ENCODE data around the gene ARCN1.
"Not testable (repeated sequence)": the region's sequence is repeated elsewhere in the genome, so short reads cannot be mapped to it uniquely, and the experiment has no call there.

Gene ARCN1

GRCh38 chr11:118607401-118608359, 35.5 kb downstream of the ARCN1 start, which contains the start of gene PHLDB1:
Gene PHLDB1, plus strand, starts transcription at chr11:118607615. Its CDS starts 6,222 bp downstream, at chr11:118613837.
- DNase-seq = no peak

- no peak for DNase-seq
Measured at GRCh38 chr11:118608360-118609227, 36.4 kb downstream of the ARCN1 start.

DNA sequence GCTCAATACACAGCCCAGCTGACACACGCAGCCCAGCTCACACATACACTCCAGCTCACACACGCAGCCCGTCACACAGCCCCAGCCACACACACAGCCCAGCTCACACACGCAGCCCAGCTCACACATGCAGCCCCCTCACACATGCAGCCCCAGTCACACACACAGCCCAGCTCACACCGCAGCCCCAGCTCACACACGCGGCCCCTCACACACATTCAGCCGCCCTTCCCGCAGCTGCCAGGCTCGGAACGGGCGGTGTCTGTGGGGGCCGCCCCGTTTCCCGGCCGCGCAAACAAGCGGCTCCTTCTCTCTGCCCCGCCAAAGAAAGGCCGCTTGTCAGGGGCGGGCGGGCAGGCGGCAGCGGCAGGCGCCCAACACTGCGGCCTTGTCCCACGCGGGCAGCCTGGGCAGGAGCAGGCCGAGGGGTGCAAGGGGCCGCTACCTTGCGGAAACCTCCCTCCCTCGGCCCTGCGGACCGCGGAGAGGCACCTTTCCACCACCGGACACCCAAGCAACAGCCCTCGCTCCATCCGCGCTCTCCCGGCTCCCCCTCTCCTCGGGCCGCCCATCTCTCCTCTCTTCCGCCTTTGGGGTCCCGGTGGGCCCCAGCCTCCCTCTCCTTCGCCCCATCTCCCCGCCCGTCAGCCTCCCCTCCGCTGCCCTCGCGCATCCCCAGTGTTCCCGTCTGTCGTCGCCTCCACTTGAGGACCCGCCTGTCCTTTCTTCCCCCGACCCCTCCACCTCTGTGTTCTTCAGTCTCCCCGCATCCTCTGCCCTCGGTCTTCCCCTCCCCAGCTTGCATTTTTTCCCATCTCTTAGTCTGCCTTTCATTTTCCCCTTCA, 37.4 kb downstream of the ARCN1 start:
- no peak for DNase-seq

- DNase-seq = no peak
Measured at GRCh38 chr11:118610225-118610772, 38.1 kb downstream of the ARCN1 start.

GRCh38 chr11:118610773-118611432, 38.7 kb downstream of the ARCN1 start:
- no peak for DNase-seq

DNA sequence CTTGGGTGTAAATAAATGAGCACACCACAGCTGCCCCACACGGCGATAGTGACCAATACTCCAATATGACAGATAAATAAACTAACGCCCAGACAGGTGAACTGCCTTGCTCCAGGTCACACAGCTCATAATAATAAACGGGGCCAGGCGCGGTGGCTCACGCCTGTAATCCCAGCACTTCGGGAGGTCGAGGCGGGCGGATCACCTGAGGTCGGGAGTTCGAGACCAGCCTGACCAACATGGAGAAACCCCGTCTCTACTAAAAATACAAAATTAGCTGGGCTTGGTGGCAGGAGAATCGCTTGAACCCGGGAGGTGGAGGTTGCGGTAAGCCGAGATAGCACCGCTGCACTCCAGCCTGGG, 39.2 kb downstream of the ARCN1 start:
- not testable (repeated sequence) for DNase-seq

DNA sequence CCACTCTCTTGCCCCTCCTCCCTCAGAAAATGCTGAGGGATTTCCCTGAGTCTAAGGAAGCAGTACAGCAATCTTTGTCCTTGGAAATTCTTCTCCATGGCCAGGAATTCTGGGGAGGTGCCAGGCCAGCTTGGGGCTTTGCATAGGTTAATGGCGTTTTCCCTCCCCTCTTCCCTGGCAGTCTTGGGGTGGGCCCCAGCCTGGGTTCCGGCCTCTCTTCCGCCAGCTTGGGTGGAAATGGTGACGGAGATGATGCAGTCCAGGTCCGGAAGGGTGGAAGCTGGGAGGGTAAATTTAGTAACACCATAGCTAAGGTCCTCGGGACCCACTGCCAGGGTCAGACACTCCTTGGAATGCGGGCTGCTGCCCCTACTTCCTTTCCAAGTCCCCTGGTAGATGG, 40.2 kb downstream of the ARCN1 start:
- DNase-seq = no peak

GRCh38 chr11:118614511-118614910, 42.3 kb downstream of the ARCN1 start:
- DNase-seq = no peak

DNA sequence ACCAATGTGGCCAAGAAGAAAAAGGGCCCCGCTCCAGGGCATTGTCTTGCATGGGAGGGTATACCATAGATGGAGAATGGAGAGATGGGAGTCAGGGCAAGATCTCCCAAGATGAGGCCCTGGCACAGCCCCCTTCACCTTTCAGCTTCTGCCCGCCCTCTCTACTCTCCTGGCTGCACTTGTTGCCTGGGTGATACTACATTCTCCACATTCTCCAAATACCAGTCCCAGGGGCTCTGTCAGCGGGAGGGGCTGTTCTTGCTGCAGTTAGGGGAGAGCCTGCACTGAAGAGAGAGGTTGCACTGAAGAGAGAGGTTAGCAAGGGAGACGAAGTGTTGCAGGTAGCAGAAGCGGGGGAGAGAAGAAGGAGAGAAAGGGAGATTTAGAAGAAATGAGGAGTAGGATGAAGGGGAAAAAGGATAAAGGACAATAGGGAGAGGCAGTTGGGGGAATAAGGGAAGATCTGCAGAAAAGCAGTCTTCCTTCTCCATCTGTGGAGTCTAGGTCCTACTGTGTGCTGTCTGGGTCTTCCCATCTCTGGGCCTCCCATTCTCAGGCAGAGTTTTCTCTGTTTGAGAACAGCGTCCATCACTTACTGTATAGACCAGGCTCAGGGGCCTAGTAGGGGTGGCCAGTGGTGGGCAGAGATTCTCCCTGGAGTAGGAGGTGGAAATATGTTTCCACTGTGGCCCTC, 43.2 kb downstream of the ARCN1 start:
- no peak for DNase-seq

- DNase-seq = no peak
Measured at GRCh38 chr11:118615976-118616371, 43.8 kb downstream of the ARCN1 start.

DNA sequence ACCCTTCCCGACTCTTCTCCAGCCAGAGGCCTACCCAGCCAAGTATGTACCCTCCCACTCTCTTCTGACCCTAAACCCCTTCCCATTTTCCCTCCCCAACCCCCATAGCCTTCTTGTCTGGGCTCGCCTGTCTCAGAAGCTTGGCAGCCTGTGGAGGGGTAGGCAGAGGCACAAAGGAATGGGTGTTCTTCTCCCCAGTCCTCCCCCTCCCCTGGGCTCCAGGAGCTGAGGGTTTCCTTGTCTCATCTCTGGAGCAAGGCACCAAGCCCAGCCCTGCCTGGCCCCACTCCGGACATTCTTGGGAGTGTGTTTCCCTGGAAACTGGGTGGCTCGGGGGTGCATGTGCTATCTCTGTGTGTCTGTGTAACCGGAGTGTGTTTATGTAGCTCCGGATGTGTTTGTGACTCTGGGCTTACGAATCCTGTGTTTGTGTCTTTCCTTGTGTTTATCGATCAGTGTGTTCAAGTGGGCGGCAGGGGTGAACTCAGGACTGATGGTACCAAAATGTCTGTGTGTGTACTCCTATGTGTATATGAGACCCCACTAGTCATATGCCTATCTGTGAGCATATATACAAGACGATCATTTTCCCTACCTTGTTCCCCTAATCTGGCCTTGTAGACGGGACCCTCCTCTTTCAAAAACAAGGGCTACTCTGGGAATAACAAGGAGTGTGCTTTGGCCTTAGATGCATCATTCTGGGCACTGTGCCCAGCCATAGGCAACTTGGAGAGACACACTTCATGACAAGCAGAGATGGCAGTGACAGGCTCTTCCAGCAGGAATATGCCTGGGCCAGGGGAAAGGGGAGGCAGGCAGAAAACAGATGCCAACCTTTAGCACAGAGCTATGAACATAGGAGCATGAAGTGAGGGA, 46.1 kb downstream of the ARCN1 start:
- peak; percentile 53 for DNase-seq

GRCh38 chr11:118618991-118619375, 46.8 kb downstream of the ARCN1 start:
- DNase-seq = no peak

DNA sequence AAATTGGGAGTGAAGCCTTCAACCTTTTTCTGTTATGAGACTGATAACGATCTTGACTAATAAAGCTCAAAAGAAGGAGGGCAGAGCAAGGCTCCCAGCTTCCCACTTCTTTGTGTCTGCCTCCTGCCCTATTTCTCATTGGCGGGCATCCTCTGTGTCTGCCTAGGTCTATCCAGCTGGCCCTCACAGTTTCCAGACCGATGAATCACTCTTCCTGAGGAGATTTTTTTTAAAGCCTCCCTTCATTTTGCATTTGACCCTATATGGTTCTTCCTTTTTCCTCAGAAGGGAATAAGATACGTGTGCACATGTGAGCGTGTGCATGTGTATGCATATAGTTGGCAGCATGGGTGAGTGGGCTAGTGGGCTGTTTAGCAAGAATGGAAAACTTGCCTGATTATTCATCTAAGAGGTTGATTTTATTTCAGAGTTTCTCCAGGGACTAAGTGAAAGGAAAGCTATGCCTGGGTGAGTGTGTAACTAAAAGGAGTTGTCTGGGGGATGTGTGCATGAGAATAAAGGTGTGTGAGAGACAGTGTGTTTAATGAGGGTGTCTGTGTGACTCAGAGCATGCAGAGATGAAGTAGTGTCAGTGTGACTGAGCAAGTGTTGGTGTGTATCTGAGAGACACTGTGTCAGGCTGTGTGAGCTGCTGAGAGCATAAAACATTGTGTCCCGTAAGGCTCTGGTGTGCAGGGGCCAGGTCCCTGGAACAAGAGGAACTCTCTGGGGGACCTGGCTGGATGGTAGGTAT, 47.4 kb downstream of the ARCN1 start:
- no peak for DNase-seq

GRCh38 chr11:118620529-118621070, 48.4 kb downstream of the ARCN1 start:
- DNase-seq = no peak

GRCh38 chr11:118621071-118621783, 49.0 kb downstream of the ARCN1 start:
- peak; percentile 62 for DNase-seq

DNA sequence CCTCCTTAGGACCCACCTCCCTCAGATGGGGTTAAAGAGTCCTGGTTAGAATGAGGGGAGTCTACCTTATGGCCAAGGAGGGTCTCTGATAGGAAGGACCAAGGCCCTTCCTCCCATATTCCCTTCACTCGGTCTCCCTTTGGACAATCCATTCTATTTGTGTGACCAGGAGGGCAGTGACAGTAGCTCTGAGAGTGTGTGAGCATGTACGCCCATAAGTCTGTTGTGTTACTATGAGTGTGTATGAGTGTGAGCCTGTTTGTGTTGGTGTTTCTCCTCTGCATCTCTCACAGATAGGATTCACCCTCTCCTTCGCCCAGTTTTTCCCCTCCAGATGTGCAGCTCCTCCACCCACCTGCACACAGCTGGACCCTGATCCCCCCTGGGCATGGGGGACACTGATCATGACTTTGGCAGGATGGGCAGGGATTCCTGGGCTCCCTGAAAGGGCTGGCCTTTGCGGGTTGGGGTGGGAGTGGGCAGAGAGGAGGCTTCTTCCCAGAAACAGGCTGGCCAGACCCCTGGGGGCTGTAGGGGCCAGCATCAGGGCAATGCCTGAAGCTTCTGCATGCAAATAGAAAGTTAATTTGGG, 49.7 kb downstream of the ARCN1 start:
- no peak for DNase-seq

- DNase-seq = peak; percentile 72
Measured at GRCh38 chr11:118622376-118623268, 50.4 kb downstream of the ARCN1 start.
